Sigmoid colon (tissue), 4 donors: Measurements from ENCODE around the gene ASTL.

ENCODE experiments used
- EP300 ChIP-seq, 4 donors: sonication (generic); formaldehyde crosslinking; IDR thresholded peaks; one replicate each; pipeline ENCODE4 v1.6.1; 2017; ENCODE audit warnings: antibody characterized with exemption in 4 of 4
- POLR2A ChIP-seq, 2 donors: fragments of 450-650 bp; IDR thresholded peaks; one replicate each; pipeline ENCODE4 v1.6.1; 2016; ENCODE audit warnings: antibody characterized with exemption in 2 of 2, mild to moderate bottlenecking in 2 of 2, moderate library complexity in 2 of 2
- POLR2AphosphoS5 ChIP-seq, 4 donors: sonication (generic); formaldehyde crosslinking; IDR thresholded peaks; one replicate each; pipeline ENCODE4 v1.6.1; 2017; ENCODE audit warnings: antibody characterized with exemption in 4 of 4
- TF ChIP-seq, protein P1 (sequence below), 4 experiments: fragments of 450-650 bp in 3 of 4; fragments of 200-600 bp in 1 of 4; IDR thresholded peaks; one replicate each; pipeline ENCODE4 v1.5.1; 2016 to 2019; ENCODE audit warnings: antibody characterized with exemption in 4 of 4, mild to moderate bottlenecking in 3 of 4, moderate library complexity in 2 of 4

GRCh38 chr2:96117701-96118588 lies 20.4 kb downstream of the ASTL start:
- TF ChIP-seq, protein P1, sequence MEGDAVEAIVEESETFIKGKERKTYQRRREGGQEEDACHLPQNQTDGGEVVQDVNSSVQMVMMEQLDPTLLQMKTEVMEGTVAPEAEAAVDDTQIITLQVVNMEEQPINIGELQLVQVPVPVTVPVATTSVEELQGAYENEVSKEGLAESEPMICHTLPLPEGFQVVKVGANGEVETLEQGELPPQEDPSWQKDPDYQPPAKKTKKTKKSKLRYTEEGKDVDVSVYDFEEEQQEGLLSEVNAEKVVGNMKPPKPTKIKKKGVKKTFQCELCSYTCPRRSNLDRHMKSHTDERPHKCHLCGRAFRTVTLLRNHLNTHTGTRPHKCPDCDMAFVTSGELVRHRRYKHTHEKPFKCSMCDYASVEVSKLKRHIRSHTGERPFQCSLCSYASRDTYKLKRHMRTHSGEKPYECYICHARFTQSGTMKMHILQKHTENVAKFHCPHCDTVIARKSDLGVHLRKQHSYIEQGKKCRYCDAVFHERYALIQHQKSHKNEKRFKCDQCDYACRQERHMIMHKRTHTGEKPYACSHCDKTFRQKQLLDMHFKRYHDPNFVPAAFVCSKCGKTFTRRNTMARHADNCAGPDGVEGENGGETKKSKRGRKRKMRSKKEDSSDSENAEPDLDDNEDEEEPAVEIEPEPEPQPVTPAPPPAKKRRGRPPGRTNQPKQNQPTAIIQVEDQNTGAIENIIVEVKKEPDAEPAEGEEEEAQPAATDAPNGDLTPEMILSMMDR (IDR thresholded peaks at IDR 0.05), result no peak
- TF ChIP-seq POLR2A (IDR thresholded peaks at IDR 0.05) (no peak), POLR2AphosphoS5 (IDR thresholded peaks at IDR 0.05) (no peak), EP300 (IDR thresholded peaks at IDR 0.05) (no peak)
